BE2C (cell line): ENCODE measurements around the gene BCKDHA.

Experiments
- DNase-seq: peaks from one replicate; pipeline ENCODE4 v3.0.0-alpha.2; 2020
- H3K27me3 ChIP-seq: fragments of 250-450 bp; sonication (Bioruptor Pico); 2 replicates; pipeline ENCODE4 v1.5.1; 2020; ENCODE audit warnings: mild to moderate bottlenecking
- H3K36me3 ChIP-seq: fragments of 250-450 bp; sonication (Bioruptor Pico); 2 replicates; pipeline ENCODE4 v1.5.1; 2020; ENCODE audit warnings: mild to moderate bottlenecking
- H3K4me1 ChIP-seq: fragments of 250-450 bp; sonication (Bioruptor Pico); 2 replicates; pipeline ENCODE4 v1.5.1; 2020
- H3K4me3 ChIP-seq: 2 replicates; pipeline ENCODE4 v1.5.1; 2011; ENCODE audit warnings: low read depth, low read length
- H3K9me3 ChIP-seq: fragments of 250-450 bp; sonication (Bioruptor Pico); 2 replicates; pipeline ENCODE4 v1.5.1; 2020
- TF ChIP-seq, protein P1 (sequence below): IDR thresholded peaks from 2 replicates; pipeline ENCODE4 v1.5.1; 2012; ENCODE audit warnings: mild to moderate bottlenecking, low read depth, low read length

Gene BCKDHA

DNA sequence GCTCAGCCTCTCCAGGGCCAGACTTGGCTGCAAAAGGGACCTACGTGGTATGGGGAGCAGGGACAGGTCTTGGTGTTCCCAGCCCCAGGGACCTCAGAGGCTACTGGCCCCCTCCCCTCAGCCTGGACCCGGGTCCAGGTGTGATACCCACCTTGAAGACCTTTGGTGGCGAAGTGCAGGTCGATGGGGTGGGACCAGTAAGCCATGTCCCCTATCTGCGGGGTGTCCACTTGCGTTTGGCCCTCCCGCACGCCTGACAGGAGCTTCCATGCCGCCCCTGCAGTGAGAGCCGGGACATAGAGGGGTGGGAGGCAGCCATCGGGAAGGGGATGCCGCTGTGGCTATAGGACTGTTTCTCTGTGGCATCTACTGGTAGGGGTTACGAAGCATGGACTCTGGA lies 39.9 kb upstream of the BCKDHA start:
- no peak overlapping the region for H3K4me3 ChIP-seq
- H3K4me1 ChIP-seq = 0 out of 2 replicates have a peak, but pooled peaks cover 3% of the 10 kb centered on the region
- H3K36me3 ChIP-seq = no peaks in the 10 kb centered on the region
- DNase-seq = no peak
- TF ChIP-seq, protein P1, sequence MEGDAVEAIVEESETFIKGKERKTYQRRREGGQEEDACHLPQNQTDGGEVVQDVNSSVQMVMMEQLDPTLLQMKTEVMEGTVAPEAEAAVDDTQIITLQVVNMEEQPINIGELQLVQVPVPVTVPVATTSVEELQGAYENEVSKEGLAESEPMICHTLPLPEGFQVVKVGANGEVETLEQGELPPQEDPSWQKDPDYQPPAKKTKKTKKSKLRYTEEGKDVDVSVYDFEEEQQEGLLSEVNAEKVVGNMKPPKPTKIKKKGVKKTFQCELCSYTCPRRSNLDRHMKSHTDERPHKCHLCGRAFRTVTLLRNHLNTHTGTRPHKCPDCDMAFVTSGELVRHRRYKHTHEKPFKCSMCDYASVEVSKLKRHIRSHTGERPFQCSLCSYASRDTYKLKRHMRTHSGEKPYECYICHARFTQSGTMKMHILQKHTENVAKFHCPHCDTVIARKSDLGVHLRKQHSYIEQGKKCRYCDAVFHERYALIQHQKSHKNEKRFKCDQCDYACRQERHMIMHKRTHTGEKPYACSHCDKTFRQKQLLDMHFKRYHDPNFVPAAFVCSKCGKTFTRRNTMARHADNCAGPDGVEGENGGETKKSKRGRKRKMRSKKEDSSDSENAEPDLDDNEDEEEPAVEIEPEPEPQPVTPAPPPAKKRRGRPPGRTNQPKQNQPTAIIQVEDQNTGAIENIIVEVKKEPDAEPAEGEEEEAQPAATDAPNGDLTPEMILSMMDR = no peak
- no peaks in the 10 kb centered on the region for H3K9me3 ChIP-seq
- H3K27me3 ChIP-seq = peaks cover 9% of the 10 kb centered on the region

DNA sequence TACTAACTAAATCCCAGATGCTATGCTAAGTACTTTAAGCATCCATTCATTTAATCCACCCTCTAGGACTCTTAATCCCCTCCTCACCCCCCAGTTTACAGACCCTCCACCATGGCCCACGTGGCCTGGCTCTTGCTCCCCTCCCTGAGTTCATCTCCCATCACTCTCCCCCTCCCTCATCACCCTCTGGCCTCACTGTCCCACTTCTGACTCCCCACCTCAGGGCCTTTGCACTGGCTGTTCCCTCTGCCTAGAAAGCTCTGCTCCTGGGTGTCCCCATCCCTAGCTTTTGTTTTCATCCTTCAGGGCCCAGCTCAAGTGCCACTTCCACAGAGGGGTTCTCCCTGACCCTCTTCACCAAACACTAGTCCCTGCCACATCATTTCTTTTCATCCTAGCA lies 37.9 kb upstream of the BCKDHA start:
- Histone ChIP-seq H3K27me3 (no peaks in the 10 kb centered on the region), H3K4me1 (no peaks in the 10 kb centered on the region), H3K4me3 (no peak overlapping the region), H3K9me3 (no peaks in the 10 kb centered on the region), H3K36me3 (no peaks in the 10 kb centered on the region)
- no peak for DNase-seq
- TF ChIP-seq, protein P1 = no peak

DNA sequence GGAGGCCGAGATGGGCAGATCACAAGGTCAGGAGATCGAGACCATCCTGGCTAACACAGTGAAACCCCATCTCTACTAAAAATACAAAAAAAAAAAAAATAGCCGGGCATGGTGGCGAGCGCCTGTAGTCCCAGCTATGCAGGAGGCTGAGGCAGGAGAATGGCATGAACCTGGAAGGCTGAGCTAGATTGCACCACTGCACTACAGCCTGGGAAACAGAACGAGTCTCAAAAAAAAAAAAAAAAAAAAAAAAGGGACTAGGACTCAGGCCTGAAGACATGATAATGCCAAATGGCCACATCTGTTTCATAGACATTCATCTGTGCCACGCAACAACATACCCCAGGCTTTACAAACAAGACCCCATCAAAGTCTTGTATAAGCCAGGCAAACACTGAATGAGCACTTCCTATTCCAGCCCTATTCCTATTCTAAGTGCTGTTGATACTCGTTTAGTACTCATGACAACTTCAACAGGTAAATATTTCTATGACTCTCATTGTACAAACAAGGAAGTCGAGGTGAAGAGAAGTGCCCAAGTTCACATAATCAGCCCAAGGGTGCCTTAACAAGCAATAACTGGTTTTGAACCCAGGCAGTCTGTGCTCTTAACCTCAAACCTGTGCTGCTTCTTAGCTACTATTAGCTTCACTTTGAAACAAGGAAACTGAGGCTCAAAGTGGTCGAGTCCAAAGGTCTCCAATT lies 35.3 kb upstream of the BCKDHA start:
- Histone ChIP-seq H3K27me3 (no peaks in the 10 kb centered on the region), H3K4me1 (no peaks in the 10 kb centered on the region), H3K9me3 (no peaks in the 10 kb centered on the region), H3K36me3 (no peaks in the 10 kb centered on the region), H3K4me3 (no peak overlapping the region)
- no peak for DNase-seq
- TF ChIP-seq, protein P1 = no peak

DNA sequence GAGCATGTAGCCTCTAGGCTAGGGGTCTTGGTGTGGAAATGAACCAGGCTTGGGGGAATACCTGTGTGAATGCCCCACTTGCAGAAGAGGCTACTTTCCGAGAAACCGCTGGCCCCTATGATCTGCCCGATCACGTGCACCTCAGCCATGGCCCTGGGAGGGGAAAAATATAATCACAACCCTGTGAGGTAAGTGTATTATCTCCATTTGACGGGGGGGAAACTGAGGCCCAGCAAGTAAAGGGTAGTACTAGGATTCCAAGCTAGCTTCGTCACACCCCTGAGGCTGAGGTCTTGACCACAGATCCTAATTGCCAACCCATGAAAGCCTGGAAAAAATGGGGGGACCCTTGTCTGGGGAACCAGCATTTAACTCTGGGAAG lies 34.3 kb upstream of the BCKDHA start:
- H3K36me3 ChIP-seq = no peaks in the 10 kb centered on the region
- H3K4me1 ChIP-seq = no peaks in the 10 kb centered on the region
- H3K9me3 ChIP-seq = no peaks in the 10 kb centered on the region
- H3K4me3 ChIP-seq = peak overlapping the region; percentile 83
- no peak for DNase-seq
- TF ChIP-seq, protein P1 = no peak
- no peaks in the 10 kb centered on the region for H3K27me3 ChIP-seq

DNA sequence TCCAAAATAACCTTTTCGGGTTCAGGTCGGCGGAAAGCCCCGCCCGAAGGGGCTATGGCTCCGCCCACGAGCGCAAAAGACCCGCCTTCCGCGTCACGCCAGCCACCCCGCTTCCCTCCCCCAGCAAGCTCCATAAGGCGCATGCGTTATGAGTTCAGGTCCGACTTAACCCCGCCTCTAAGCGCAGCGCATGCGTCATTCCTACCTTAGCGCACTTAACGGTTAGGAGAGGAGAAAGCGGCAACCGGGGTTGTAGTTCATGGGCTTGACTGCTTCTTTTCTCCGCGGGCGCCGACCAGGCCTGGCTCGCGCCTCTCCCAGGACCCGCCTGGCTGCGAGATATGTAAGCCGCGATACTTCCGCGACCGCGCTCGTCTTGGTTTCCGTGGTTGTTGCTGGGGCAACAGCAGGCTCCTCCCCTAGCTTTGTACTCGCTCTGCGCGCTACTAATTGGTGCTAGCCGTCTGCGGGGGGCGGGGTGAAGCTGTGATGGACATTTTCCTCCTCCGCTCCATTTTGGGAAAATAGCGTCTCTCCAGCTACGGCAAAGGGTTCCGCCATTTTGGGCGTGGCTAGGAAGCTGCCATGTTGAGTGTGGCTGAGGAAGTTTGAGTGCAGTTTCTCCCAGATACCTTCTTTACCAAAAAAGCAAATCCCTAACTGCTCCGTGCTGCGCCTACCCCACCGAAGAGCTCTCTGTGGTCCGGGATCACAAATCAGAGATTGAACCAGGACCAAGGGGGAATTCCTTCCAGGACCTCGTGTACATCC lies 33.7 kb upstream of the BCKDHA start, which contains the start of gene B9D2:
TSS of gene B9D2 (minus strand) at position 397 of the 771 bp plus-strand sequence. CDS start 630 bp downstream, outside the sequence.
- no peaks in the 10 kb centered on the region for H3K9me3 ChIP-seq
- H3K36me3 ChIP-seq = no peaks in the 10 kb centered on the region
- peak; percentile 98 for DNase-seq
- H3K4me3 ChIP-seq = peak within 1 kb of the TSS; percentile 83
- no peaks in the 10 kb centered on the region for H3K4me1 ChIP-seq
- TF ChIP-seq, protein P1 = no peak
- H3K27me3 ChIP-seq = no peaks in the 10 kb centered on the region
